ENCODE measurements around the gene TUBD1. TPM values are rescaled to one million over a fixed set of nuclear protein-coding genes. Genes with fewer than 3 reads are reported as not detected.
A peak's percentile ranks its signal among the peaks of the same experiment; 100 is the strongest.

Gene TUBD1
- total RNA-seq, 1 donor from 2014 or later = 9.0 TPM

DNA sequence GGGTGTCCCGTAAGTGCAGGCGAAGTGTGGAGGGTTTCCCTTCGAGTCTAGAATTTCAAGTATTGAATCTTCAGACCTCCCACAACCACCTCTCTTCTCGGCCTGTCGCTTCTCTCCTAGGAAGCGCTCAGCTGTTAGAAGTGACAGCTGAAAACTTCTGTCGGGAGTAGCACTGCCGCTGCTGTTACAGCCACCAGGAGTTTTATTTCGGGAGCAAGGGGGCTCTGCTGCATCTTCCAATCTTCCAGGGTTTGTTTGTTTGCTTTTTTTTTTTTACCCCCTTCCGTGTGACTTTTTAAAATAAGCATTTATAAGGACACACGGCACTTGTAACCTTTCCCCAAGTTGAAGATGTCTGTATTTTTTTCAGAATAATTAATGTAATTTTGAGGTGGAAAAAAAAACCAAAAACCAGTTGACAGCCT lies 945 bp upstream of the TUBD1 start:
- H3K27ac ChIP-seq (ENCODE audit: low read depth, low read length) = peak overlapping the region; percentile 74
- H3K36me3 Mint-ChIP-seq (ENCODE audit: low read depth, unreplicated experiment) = peaks cover 2% of the 10 kb centered on the region
- TF ChIP-seq EZH2 (IDR thresholded peaks at IDR 0.05; ENCODE audit: insufficient read depth, low read length) = no peak
- TF ChIP-seq, protein P1, sequence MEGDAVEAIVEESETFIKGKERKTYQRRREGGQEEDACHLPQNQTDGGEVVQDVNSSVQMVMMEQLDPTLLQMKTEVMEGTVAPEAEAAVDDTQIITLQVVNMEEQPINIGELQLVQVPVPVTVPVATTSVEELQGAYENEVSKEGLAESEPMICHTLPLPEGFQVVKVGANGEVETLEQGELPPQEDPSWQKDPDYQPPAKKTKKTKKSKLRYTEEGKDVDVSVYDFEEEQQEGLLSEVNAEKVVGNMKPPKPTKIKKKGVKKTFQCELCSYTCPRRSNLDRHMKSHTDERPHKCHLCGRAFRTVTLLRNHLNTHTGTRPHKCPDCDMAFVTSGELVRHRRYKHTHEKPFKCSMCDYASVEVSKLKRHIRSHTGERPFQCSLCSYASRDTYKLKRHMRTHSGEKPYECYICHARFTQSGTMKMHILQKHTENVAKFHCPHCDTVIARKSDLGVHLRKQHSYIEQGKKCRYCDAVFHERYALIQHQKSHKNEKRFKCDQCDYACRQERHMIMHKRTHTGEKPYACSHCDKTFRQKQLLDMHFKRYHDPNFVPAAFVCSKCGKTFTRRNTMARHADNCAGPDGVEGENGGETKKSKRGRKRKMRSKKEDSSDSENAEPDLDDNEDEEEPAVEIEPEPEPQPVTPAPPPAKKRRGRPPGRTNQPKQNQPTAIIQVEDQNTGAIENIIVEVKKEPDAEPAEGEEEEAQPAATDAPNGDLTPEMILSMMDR (IDR thresholded peaks at IDR 0.05; ENCODE audit: insufficient read depth, low read depth, low read length) = no peak
- no peak for FAIRE-seq
- H3K4me3 Mint-ChIP-seq (ENCODE audit: unreplicated experiment) = peak overlapping the region; percentile 98
- H3K27ac Mint-ChIP-seq (ENCODE audit: unreplicated experiment) = peak overlapping the region; percentile 92
- no peak for DNase-seq (ENCODE audit: low read depth)
- peak overlapping the region; percentile 93 for H3K9ac ChIP-seq (ENCODE audit: low read length)
- no peaks in the 10 kb centered on the region for H3K27me3 ChIP-seq (ENCODE audit: insufficient read depth, low read length)
- H3K9me3 ChIP-seq (ENCODE audit: insufficient read depth, low read depth, low read length) = no peaks in the 10 kb centered on the region
- peaks cover 32% of the 10 kb centered on the region for H4K20me1 ChIP-seq (ENCODE audit: insufficient read depth, low read length)
- H3K4me2 ChIP-seq (ENCODE audit: low read length) = peak overlapping the region; percentile 88
- H3K27me3 Mint-ChIP-seq (ENCODE audit: low read depth, unreplicated experiment) = no peaks in the 10 kb centered on the region
- H3K9me3 Mint-ChIP-seq (ENCODE audit: unreplicated experiment) = no peaks in the 10 kb centered on the region
- peaks cover 9% of the 10 kb centered on the region for H3K4me1 ChIP-seq (ENCODE audit: insufficient read depth, low read length)
- H3K4me3 ChIP-seq (ENCODE audit: insufficient read depth, low read depth, low read length) = peak overlapping the region; percentile 76
- H2AFZ ChIP-seq (ENCODE audit: low read depth, low read length) = peak overlapping the region; percentile 79
- H3K79me2 ChIP-seq (ENCODE audit: insufficient read depth, low read length) = peaks cover 71% of the 10 kb centered on the region
- no peaks in the 10 kb centered on the region for H3K36me3 ChIP-seq (ENCODE audit: insufficient read depth, low read length)
- peaks cover 20% of the 10 kb centered on the region for H3K4me1 Mint-ChIP-seq (ENCODE audit: low read depth, unreplicated experiment)

DNA sequence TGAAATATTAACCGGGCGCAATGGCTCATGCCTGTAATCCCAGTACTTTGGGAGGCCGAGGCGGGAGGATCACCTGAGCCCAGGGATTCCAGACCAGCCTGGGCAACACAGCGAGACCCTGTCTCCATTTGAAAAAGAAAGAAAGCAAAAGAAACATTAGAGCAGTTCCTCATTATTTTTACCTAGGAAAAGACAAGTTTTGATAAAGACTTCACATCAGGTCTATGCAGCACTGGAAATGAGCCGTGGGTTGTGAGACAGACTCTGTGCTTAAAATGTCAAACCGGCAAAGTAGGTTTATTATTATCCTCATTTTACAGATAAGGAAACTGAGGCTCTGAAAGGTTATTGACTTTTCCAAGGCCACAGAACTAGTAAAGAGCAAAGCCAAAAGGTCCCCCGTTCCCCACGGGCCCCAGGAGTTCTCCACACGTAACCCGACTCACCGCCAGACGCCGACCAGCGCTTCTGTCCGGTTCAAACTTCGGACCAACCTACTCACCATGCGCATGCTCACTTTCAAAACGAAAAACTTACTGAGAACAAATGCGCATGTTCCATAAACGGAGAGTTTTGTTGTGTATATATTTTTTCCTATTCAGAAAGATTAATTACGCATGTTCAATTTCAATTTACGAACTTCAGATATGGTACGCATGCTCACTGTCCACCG lies 356 bp downstream of the TUBD1 start:
- Mint-ChIP-seq H3K9me3 (ENCODE audit: unreplicated experiment) (no peaks in the 10 kb centered on the region), H3K27ac (ENCODE audit: unreplicated experiment) (peak overlapping the region; percentile 92), H3K27me3 (ENCODE audit: low read depth, unreplicated experiment) (no peaks in the 10 kb centered on the region), H3K4me1 (ENCODE audit: low read depth, unreplicated experiment) (peaks cover 19% of the 10 kb centered on the region), H3K36me3 (ENCODE audit: low read depth, unreplicated experiment) (peaks cover 5% of the 10 kb centered on the region), H3K4me3 (ENCODE audit: unreplicated experiment) (peak overlapping the region; percentile 98)
- H3K9ac ChIP-seq (ENCODE audit: low read length) = peak overlapping the region; percentile 93
- TF ChIP-seq, protein P1 (IDR thresholded peaks at IDR 0.05; ENCODE audit: insufficient read depth, low read depth, low read length) = no peak
- no peak for TF ChIP-seq EZH2 (IDR thresholded peaks at IDR 0.05; ENCODE audit: insufficient read depth, low read length)
- peak overlapping the region; percentile 43 for H3K27ac ChIP-seq (ENCODE audit: low read depth, low read length)
- H4K20me1 ChIP-seq (ENCODE audit: insufficient read depth, low read length) = peaks cover 23% of the 10 kb centered on the region
- FAIRE-seq (no peak), DNase-seq (ENCODE audit: low read depth) (no peak)
- peaks cover 9% of the 10 kb centered on the region for H3K4me1 ChIP-seq (ENCODE audit: insufficient read depth, low read length)
- H3K27me3 ChIP-seq (ENCODE audit: insufficient read depth, low read length) = no peaks in the 10 kb centered on the region
- H3K9me3 ChIP-seq (ENCODE audit: insufficient read depth, low read depth, low read length) = no peaks in the 10 kb centered on the region
- H2AFZ ChIP-seq (ENCODE audit: low read depth, low read length) = peak overlapping the region; percentile 69
- H3K79me2 ChIP-seq (ENCODE audit: insufficient read depth, low read length) = peaks cover 58% of the 10 kb centered on the region
- peak overlapping the region; percentile 88 for H3K4me2 ChIP-seq (ENCODE audit: low read length)
- H3K36me3 ChIP-seq (ENCODE audit: insufficient read depth, low read length) = no peaks in the 10 kb centered on the region
- peak overlapping the region; percentile 76 for H3K4me3 ChIP-seq (ENCODE audit: insufficient read depth, low read depth, low read length)

DNA sequence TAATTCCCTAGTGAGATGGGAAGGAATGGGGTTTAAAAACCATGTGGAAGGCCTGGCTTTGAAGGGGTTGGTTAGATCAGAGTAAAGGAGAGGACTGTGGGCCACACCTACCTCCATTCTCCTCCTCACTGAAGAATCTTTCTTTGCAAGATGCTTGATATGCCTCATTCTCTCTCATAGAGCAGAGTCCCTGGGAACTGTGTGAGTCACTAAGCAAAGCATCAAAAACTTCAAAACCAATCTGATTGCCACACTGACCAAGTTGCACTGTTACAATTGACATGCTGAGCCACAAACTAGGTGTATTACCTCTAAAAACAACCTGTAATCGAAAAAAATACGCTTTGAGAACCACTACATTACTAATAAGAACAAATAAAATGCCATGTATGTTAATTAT lies 2.0 kb downstream of the TUBD1 start:
- no peak overlapping the region for H3K4me3 ChIP-seq (ENCODE audit: insufficient read depth, low read depth, low read length)
- TF ChIP-seq, protein P1 (IDR thresholded peaks at IDR 0.05; ENCODE audit: insufficient read depth, low read depth, low read length) = no peak
- TF ChIP-seq EZH2 (IDR thresholded peaks at IDR 0.05; ENCODE audit: insufficient read depth, low read length) = no peak
- Mint-ChIP-seq H3K36me3 (ENCODE audit: low read depth, unreplicated experiment) (peaks cover 7% of the 10 kb centered on the region), H3K4me1 (ENCODE audit: low read depth, unreplicated experiment) (peaks cover 13% of the 10 kb centered on the region), H3K27me3 (ENCODE audit: low read depth, unreplicated experiment) (no peaks in the 10 kb centered on the region), H3K9me3 (ENCODE audit: unreplicated experiment) (no peaks in the 10 kb centered on the region), H3K4me3 (ENCODE audit: unreplicated experiment) (peak overlapping the region; percentile 73), H3K27ac (ENCODE audit: unreplicated experiment) (peak overlapping the region; percentile 80)
- H3K4me1 ChIP-seq (ENCODE audit: insufficient read depth, low read length) = peaks cover 9% of the 10 kb centered on the region
- no peak for DNase-seq (ENCODE audit: low read depth)
- H2AFZ ChIP-seq (ENCODE audit: low read depth, low read length) = no peak overlapping the region
- peaks cover 41% of the 10 kb centered on the region for H3K79me2 ChIP-seq (ENCODE audit: insufficient read depth, low read length)
- no peak overlapping the region for H3K27ac ChIP-seq (ENCODE audit: low read depth, low read length)
- H3K27me3 ChIP-seq (ENCODE audit: insufficient read depth, low read length) = no peaks in the 10 kb centered on the region
- no peaks in the 10 kb centered on the region for H3K9me3 ChIP-seq (ENCODE audit: insufficient read depth, low read depth, low read length)
- H3K4me2 ChIP-seq (ENCODE audit: low read length) = no peak overlapping the region
- H3K9ac ChIP-seq (ENCODE audit: low read length) = no peak overlapping the region
- peaks cover 14% of the 10 kb centered on the region for H4K20me1 ChIP-seq (ENCODE audit: insufficient read depth, low read length)
- no peak for FAIRE-seq
- no peaks in the 10 kb centered on the region for H3K36me3 ChIP-seq (ENCODE audit: insufficient read depth, low read length)
